ENCODE measurements around the gene TIMM17B. TPM values are rescaled to one million over a fixed set of nuclear protein-coding genes. Genes with fewer than 3 reads are reported as not detected.

TIMM17B gene
- polyA plus RNA-seq, 2 of the 4 experiments (the other 2 are of a cell fraction): 68.9 to 76.9 TPM

DNA sequence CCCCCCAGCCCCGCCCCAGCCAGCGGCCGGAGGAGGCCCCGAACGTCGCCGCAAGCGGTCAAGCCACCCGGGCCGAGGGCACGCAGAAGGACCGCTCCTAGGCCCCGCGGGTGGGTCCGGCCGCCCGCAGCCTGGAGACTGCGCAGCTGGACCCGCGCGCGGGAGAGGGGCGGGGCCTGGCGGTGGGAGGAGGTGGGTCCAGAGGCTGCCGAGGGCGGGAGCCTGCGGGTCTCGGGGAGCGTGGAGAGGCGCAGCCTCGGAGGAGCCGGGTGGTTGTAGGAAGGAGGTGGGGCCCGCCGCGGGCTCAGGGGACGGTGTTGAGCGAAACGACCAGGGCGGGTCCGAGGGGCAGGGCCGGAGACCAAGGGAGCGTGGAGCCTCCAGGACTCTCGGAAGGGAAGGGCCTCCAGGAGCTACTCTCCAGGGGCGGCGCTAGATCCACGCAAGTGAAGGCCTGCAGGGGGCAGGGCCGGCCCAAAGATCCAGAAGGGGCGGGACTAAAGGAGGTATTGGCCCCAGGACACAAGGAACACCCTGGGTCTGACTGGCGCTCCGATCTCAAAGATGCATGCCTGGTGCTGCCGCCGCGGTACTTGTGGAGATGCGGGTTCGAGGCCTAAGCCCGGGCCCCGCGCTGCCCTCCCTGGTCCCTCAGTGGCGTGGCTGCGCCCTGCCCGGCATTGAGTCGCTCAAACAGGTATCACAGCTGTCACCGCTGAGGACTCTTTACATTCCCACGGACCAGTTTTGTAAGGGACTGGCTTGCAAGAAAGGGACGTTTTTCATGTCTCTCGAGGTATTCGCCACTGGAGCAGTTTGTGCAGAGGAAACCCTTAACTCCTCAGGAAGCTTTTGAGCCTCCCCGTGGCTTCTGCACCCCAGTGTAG lies 5.9 kb downstream of the TIMM17B start (continued):
- TF ChIP-seq, protein P1, sequence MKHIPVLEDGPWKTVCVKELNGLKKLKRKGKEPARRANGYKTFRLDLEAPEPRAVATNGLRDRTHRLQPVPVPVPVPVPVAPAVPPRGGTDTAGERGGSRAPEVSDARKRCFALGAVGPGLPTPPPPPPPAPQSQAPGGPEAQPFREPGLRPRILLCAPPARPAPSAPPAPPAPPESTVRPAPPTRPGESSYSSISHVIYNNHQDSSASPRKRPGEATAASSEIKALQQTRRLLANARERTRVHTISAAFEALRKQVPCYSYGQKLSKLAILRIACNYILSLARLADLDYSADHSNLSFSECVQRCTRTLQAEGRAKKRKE (CRISPR knock-in tag; IDR thresholded peaks at IDR 0.05; ENCODE audit: low read depth): no peak
- TF ChIP-seq ELK1 (IDR thresholded peaks at IDR 0.05; ENCODE audit: low read depth, low read length) (no peak), FOXS1 (CRISPR knock-in tag; IDR thresholded peaks at IDR 0.05) (no peak), BCL3 (IDR thresholded peaks at IDR 0.05) (peak; percentile 45; the same call in 1 of the 3 replicates), SMC3 (IDR thresholded peaks at IDR 0.05) (peak; percentile 28; the same call in 2 of the 3 replicates), HOXB13 (CRISPR knock-in tag; IDR thresholded peaks at IDR 0.05; ENCODE audit: low read depth) (no peak), FOSL2 (IDR thresholded peaks at IDR 0.05) (no peak), FOSL2 (CRISPR knock-in tag; IDR thresholded peaks at IDR 0.05) (no peak), TFCP2L1 (CRISPR knock-in tag; IDR thresholded peaks at IDR 0.05) (no peak), MAFK (IDR thresholded peaks at IDR 0.05; ENCODE audit: partially characterized antibody) (no peak), JUN (IDR thresholded peaks at IDR 0.05) (peak; percentile 51 to 73; a peak in 2 of 5 replicates), HOXA7 (CRISPR knock-in tag; IDR thresholded peaks at IDR 0.05) (no peak), POLR2AphosphoS2 (conservative IDR thresholded peaks at IDR 0.05; ENCODE audit: low read length) (no peak)
- TF ChIP-seq, protein P2, sequence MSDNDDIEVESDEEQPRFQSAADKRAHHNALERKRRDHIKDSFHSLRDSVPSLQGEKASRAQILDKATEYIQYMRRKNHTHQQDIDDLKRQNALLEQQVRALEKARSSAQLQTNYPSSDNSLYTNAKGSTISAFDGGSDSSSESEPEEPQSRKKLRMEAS (IDR thresholded peaks at IDR 0.05): peak; percentile 50
- TF ChIP-seq, protein P3, sequence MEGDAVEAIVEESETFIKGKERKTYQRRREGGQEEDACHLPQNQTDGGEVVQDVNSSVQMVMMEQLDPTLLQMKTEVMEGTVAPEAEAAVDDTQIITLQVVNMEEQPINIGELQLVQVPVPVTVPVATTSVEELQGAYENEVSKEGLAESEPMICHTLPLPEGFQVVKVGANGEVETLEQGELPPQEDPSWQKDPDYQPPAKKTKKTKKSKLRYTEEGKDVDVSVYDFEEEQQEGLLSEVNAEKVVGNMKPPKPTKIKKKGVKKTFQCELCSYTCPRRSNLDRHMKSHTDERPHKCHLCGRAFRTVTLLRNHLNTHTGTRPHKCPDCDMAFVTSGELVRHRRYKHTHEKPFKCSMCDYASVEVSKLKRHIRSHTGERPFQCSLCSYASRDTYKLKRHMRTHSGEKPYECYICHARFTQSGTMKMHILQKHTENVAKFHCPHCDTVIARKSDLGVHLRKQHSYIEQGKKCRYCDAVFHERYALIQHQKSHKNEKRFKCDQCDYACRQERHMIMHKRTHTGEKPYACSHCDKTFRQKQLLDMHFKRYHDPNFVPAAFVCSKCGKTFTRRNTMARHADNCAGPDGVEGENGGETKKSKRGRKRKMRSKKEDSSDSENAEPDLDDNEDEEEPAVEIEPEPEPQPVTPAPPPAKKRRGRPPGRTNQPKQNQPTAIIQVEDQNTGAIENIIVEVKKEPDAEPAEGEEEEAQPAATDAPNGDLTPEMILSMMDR (IDR thresholded peaks at IDR 0.05): peak; percentile 43

DNA sequence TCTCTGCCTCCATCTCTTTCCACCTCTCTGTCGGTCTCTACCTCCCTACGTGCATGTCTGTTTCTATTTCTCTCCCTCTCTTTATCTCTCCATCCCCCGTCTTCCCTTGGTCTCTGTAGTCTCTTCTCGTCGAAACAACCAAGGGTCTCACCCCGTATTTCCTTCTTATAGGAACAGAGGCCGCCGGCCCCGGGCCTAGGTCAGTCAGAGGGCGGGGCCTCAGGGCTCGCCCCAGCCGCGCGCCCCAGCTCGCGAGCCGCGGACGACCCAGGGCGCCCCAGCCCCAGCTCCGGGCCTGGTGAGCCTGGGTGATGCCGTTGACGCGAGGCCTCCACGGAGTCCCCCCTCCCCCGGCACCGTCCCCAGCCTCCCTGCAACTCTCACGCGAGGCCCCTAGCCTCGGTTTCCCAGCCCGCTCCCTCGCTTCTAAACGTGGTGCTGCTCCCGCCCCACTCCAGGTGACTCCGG lies 6.6 kb downstream of the TIMM17B start:
- peak; percentile 75 to 76 for ATAC-seq
- ChIA-PET CTCF (interaction anchor here (0.6 to 3.2 kb wide), 16 partner anchors 9 to 259 kb away, joined by 3 to 14 read pairs (median 4); partner anchors contain the start of gene SLC35A2), POLR2A (interaction anchor here (0.5 to 2.3 kb wide), 7 partner anchors 9 to 55 kb away, joined by 3 to 12 read pairs (median 7); partner anchors contain the start of genes PCSK1N and SLC35A2)
- TF ChIP-seq POLR2AphosphoS2 (conservative IDR thresholded peaks at IDR 0.05; ENCODE audit: low read length): no peak
- TF ChIP-seq PHF8 (IDR thresholded peaks at IDR 0.05; ENCODE audit: borderline replicate concordance, low read depth): no peak
- TF ChIP-seq ZSCAN20 (CRISPR knock-in tag; IDR thresholded peaks at IDR 0.05): no peak
- TF ChIP-seq, protein P2 (IDR thresholded peaks at IDR 0.05): 0 out of 2 replicates have a peak, but pooled peaks have one; percentile 18
- WGBS (ENCODE audit: missing lambda C conversion rate): 18% methylated on average over 8 of the region's 35 CpGs
- Histone ChIP-seq H3K4me2 (peak overlapping the region; percentile 91), H3K4me3 (peak overlapping the region; percentile 85), H3K4me1 (0 out of 3 replicates have a peak, but pooled peaks cover 7% of the 10 kb centered on the region), H3K9me3 (no peaks in the 10 kb centered on the region), H3K27ac (peak overlapping the region; percentile 88 to 99)
- DNase-seq (ENCODE audit: low read depth in 1 of 2, low spot score in 1 of 2): no peak
- no peak for FAIRE-seq

Data from A549 (cell line).